HG03469 (cell line): ENCODE data around the gene NDUFS6.

Source experiments
- ATAC-seq: cut with Tn5 transposase; IDR thresholded peaks from one replicate; pipeline ENCODE4 v1.9.1; 2021; ENCODE audit warnings: mild to moderate bottlenecking, moderate library complexity, moderate number of reproducible peaks; ENCODE audit not compliant: unreplicated experiment

The NDUFS6 gene

DNA sequence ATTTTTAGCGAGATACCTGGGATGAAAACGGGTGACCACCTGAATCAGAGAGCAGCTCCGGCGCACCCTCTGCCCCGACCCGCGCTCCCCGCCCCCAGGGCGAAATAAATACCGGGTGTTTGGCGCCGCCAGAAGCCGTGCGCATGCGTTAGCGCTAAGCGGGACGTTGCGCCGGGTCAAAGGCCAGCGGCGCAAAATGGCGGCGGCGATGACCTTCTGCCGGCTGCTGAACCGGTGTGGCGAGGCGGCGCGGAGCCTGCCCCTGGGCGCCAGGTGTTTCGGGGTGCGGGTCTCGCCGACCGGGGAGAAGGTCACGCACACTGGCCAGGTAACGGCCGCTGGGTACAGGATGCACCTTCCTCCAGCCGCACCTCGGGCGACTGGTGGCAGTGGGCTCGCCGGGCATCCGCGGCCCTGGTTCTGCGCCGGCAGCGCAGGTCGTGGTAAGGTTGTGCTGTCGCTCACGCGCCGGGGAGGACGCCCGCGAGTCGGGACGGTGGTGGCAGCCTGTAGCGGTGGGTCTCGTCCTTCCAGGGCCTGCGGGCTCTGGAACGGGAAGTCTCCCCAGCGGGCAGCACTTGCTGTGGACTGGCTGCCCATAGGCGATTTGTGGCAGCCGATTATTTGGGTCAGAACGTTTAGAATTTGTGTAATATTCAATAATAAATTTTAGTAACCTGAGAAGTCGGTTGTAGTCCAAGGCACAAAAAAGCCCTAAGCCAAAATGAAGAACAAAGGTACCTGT lies at the start of gene NDUFS6:
Gene NDUFS6, plus strand, starts transcription at position 186 of the 745 bp plus-strand sequence. Its CDS starts 11 bp downstream, at position 197.
- ATAC-seq: peak; percentile 42

DNA sequence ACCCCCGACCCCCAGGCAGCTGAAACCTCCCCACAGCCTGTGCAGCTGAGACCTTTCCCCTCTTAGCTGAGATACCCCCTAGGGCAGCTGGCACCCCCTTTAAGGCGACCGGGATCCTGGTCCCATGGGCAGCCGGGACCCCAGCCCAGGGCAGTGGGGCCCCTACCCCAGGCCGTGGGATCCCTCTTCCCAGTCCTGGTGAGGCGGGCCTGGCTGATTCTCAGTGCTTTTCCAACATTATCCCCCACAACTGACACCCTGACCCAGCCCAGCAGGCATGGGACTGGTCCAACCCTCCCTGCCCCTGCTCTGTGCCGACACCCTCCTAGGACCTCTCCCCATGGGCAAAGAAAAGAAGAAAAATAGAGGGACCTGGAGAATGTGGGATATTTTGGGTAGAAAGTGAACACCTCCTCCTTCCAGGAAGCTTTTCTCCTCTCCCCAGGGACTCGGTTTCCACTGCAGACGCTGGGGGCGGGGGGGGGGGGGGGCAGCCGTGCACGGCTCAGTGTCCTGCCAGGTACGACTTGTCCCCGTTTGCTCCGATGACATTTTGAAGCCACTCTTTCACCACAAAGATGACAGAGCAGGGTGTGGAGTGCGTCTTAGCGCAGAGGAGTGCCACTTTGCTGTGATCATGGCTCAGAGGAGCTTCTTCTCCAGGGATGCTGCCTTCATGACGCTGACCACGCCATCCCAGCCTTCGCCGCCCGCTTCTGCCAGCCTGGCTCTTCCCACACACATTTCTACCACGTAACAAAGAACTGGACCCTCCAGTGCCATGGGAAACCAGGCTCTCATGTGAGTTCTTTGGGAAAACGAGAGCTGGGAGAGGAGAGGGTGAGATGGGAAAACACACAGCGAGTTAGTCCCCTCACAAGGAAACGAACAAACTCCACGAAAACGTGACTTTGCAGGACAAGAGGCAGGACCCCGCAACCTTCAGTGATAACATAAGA lies 49.1 kb upstream of the NDUFS6 start:
- ATAC-seq: no peak

DNA sequence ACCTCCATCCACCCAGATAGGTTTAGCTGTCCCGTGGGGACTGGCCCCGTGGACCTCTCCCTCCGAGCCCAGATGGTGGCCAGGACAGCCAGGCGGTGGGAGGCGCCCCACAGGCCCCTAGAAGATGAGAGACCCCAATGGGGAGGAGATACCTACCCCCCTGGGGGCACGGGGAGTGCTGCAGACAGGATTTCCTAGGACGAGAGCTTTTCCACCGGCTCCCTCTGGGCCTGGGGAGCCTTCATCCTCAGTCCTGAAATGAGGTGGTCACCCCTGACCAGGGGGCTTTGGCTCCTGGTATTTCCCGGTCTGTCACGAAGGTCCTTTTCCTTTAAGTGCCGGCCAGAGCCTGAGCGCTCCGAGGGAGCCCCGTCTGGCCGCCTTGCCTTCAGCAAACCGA lies 48.3 kb upstream of the NDUFS6 start:
- no peak for ATAC-seq

DNA sequence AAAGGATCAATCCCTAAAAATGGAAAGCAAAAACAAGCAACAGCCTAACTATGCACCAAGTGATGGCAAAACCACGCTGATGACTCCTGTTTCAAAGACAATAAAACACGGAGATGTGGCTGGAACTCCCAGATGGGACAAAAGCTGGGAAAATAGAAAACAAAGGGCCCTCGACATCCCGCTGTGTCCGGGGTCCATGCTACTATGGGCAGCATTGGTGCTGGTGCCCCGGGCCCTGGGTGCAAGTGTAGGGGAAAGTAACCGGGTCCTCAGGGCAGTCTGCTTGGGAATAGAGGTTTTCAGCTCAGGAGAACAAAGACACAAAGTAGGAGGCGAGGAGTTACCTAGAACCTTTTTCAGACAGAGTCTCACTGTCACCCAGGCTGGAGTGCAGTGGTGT lies 47.7 kb upstream of the NDUFS6 start:
- ATAC-seq: no peak

DNA sequence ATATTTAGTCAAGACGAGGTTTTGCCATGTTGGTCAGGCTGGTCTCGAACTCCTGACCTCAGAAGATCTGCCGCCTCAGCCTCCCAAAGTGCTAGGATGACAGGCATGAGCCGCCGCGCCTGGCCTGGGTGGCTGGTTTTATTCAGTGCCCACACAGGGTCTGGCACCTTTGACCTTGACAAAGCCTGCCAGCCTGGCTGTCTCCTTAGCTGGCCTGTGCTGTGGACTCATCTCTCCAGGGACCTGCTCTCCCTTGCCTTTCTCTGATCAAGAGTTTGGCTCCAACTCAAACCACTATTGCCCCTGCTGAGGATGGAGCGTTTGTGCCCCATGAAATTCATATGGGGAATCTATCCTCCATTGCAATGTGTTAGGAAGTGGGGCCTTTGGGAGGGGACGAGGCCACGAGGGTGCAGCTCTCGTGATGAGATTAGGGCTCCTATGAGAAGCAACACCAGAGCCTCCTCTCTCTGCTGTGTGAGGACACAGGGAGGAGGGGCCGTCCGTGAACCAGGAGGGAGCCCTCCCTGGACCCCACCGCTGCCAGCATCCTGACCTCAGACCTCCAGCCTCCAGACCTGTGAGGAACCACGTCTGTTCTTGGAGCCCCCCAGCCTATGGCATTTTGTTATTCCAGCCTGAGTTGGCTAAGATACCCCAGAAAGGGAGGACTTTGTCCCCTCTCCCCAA lies 46.5 kb upstream of the NDUFS6 start:
- ATAC-seq: no peak

GRCh38 chr5:1755321-1755949 lies 45.8 kb upstream of the NDUFS6 start:
- ATAC-seq: no peak

DNA sequence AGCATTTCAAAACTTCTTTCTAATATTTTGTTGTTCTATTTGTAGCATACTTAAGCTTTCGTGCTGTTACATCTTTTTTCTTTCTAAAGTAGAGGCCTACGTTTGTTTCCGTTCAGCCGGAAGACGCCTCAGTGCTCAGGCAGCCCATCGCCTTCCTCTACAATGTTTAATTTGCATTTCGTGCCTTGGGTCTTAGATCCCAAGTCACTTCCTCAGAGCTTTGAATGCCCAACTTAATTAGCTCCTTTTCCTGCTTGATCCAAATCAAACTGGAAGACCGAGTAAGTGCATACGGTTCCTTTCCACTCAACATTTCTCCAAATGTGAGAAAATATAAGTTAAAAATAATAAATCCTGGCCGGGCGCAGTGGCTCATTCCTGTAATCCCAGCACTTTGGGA lies 44.7 kb upstream of the NDUFS6 start:
- no peak for ATAC-seq

- ATAC-seq: no peak
These were observed 43.7 kb upstream of the NDUFS6 start for GRCh38 chr5:1757511-1757910.

DNA sequence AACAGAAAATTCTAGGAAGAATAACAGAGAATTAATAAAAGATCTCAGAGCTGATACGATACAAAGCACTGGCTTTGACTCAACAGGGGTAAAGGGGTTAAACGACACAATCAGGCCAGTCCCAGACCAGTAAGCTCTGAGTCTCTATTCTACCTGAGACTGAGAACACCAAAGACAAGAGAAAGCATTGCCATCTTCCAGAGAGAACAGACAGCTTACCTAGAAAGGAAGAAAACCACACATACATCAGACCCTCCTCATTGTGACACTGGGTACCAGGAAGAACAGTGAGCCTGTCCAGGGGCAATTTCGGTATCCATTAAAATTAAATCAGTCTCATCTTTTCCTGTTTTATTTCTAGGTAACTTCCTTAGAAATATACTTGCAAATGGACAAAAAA lies 42.6 kb upstream of the NDUFS6 start:
- no peak for ATAC-seq

DNA sequence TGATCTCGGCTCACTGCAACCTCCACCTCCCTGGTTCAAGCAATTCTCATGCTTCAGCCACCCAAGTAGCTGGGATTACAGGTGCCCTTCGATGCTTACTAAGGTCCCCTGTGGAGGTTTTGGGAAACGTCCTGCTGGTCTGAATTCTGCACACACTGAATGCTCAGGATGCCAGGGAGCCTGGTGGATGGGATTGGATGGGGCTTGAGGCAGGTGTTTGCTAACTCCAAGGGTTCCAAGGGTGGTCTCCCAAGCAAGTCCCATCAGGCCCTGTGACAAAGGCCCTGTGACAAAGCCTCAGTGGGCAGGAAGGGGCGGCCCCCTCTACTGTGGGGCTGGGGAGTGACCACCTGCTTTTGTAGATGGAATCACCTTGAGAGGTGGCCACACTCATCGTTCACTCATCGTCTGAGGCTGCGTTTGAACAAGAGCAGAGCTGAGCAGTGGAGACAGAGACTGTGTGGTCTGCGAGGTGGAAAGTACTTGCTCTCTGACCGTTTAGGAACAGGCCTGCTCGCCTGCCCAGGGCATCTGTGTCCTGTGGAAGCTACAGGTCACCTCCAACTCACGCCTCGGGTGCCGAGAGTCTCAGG lies 41.7 kb upstream of the NDUFS6 start:
- no peak for ATAC-seq

GRCh38 chr5:1760231-1760630 lies 41.0 kb upstream of the NDUFS6 start:
- ATAC-seq: no peak

GRCh38 chr5:1760656-1761452 lies 40.4 kb upstream of the NDUFS6 start:
- ATAC-seq: no peak

GRCh38 chr5:1761453-1761755 lies 39.8 kb upstream of the NDUFS6 start:
- no peak for ATAC-seq

GRCh38 chr5:1762121-1762882 lies 38.9 kb upstream of the NDUFS6 start:
- no peak for ATAC-seq

DNA sequence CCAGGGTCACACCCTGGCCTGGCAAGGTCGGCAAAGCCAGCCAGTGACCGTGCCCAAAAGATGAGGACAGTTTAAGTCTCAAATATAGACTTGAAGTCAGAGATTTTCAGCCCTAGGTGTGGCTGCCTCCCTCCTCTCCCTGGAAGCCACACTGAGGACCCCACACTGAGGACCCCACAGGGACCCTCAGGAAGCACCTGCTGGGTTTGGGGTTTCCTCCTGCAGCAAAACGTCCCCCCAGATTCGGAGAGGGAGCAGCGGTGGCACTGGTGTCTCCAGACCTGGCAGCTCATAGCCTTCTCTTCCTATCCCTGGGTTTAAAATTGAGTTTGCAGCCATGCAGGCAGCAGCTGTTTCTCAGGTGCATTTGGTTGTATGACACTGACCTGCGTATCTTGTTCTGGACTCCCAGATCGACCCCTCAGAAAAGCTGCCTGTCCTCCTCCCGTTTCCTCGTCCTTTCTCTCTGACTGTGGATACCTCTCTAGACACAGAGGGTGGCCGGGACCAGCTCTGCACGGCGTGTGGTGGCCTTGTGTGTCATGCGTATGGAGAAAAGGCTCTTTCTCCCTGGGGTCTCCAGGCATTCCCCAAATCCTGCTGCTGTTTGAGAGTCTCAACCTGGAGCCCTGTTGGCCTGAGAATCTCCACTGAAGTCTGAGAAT lies 38.2 kb upstream of the NDUFS6 start:
- ATAC-seq: no peak

DNA sequence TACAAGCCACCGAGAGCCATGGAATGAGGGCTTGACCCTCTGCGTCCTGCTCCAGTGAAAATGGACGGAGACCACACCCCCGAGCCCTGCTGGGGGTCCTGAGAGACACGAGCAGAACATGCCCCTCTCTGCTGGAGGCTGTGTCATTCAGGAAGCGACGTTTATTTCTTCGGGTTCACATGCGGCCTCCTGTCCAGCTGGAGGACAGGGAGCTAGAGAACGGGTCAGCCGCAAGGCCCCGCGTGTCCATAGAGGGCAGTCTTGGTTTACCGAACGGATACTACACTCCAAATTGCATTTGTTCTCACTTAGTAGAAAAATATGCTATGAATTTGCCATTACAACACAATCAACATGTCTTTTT lies 37.7 kb upstream of the NDUFS6 start:
- no peak for ATAC-seq

DNA sequence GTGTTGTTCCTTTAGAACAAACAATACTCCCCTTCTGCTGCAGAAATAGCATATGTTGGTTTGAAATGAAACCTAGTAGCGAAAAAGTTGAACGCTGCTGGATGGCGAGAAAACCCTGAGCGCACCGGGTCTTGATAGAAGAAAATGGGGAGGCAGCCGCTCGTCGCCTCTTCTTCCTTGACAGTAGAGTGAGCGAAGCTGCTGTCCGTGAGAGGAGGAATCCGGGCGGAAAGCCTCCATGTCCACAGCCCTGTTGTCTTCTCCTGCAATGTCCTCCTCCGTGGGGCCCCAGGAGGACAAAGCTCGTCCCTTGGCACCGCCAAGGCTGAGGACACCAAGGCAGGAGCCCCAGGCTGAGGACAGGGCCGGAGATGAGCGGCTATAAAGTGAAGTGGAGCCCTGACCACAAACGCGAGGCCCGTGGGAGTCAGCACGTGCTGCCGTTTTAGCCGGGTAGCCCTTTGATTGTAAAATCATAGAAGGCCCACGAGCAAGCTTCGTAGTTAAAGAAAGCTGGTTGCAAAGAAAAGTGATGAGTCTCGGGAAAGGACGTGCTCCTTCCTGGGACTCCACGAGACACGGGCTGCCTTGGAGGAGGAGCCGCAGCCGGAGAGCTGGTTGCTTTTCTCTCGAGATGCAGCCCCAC lies 37.1 kb upstream of the NDUFS6 start:
- ATAC-seq: no peak

- no peak for ATAC-seq
These were observed 36.6 kb upstream of the NDUFS6 start for GRCh38 chr5:1764606-1764960.
